HG03460 (cell line): ENCODE data around the gene SPRED2.

Source experiments
- ATAC-seq: cut with Tn5 transposase; IDR thresholded peaks from one replicate; pipeline ENCODE4 v1.9.1; 2021; ENCODE audit not compliant: unreplicated experiment

SPRED2 gene

GRCh38 chr2:65432227-65433190 lies at the start of gene SPRED2:
Gene SPRED2, minus strand, starts transcription at chr2:65432599. Its CDS starts 612 bp downstream, at chr2:65431987.
- ATAC-seq: peak; percentile 22

GRCh38 chr2:65481961-65482360 lies 49.6 kb upstream of the SPRED2 start:
- no peak for ATAC-seq

- ATAC-seq: no peak
Measured at GRCh38 chr2:65479524-65479923, 47.1 kb upstream of the SPRED2 start.

- ATAC-seq: no peak
Measured at GRCh38 chr2:65478498-65479135, 46.2 kb upstream of the SPRED2 start.

- no peak for ATAC-seq
Measured at GRCh38 chr2:65477590-65477989, 45.2 kb upstream of the SPRED2 start.

GRCh38 chr2:65476778-65477177 lies 44.4 kb upstream of the SPRED2 start:
- ATAC-seq: no peak

- ATAC-seq: no peak
Measured at GRCh38 chr2:65475000-65475399, 42.6 kb upstream of the SPRED2 start.

- no peak for ATAC-seq
Measured at GRCh38 chr2:65473045-65473444, 40.6 kb upstream of the SPRED2 start.

GRCh38 chr2:65471409-65471808 lies 39.0 kb upstream of the SPRED2 start:
- ATAC-seq: no peak

GRCh38 chr2:65466551-65466950 lies 34.2 kb upstream of the SPRED2 start:
- ATAC-seq: no peak

GRCh38 chr2:65465857-65466256 lies 33.5 kb upstream of the SPRED2 start:
- no peak for ATAC-seq

- ATAC-seq: no peak
Measured at GRCh38 chr2:65465124-65465523, 32.7 kb upstream of the SPRED2 start.

GRCh38 chr2:65464604-65465003 lies 32.2 kb upstream of the SPRED2 start:
- ATAC-seq: no peak

GRCh38 chr2:65458999-65459398 lies 26.6 kb upstream of the SPRED2 start:
- no peak for ATAC-seq

- no peak for ATAC-seq
Measured at GRCh38 chr2:65456886-65457285, 24.5 kb upstream of the SPRED2 start.

- ATAC-seq: no peak
Measured at GRCh38 chr2:65456064-65456463, 23.7 kb upstream of the SPRED2 start.

- ATAC-seq: no peak
Measured at GRCh38 chr2:65453916-65454315, 21.5 kb upstream of the SPRED2 start.

GRCh38 chr2:65452150-65452895 lies 19.9 kb upstream of the SPRED2 start:
- ATAC-seq: no peak

GRCh38 chr2:65450810-65451209 lies 18.4 kb upstream of the SPRED2 start:
- ATAC-seq: no peak

GRCh38 chr2:65450393-65450792 lies 18.0 kb upstream of the SPRED2 start:
- no peak for ATAC-seq

GRCh38 chr2:65443509-65444186 lies 11.2 kb upstream of the SPRED2 start:
- no peak for ATAC-seq
